BE2C (cell line): ENCODE measurements around the gene HOMER2.
"Not testable (repeated sequence)": the region's sequence is repeated elsewhere in the genome, so short reads cannot be mapped to it uniquely, and the experiment has no call there.

Experiments used
- DNase-seq: peaks from one replicate; pipeline ENCODE4 v3.0.0-alpha.2; 2020
- H3K27me3 ChIP-seq: fragments of 250-450 bp; sonication (Bioruptor Pico); 2 replicates; pipeline ENCODE4 v1.5.1; 2020; ENCODE audit warnings: mild to moderate bottlenecking
- H3K36me3 ChIP-seq: fragments of 250-450 bp; sonication (Bioruptor Pico); 2 replicates; pipeline ENCODE4 v1.5.1; 2020; ENCODE audit warnings: mild to moderate bottlenecking
- H3K4me1 ChIP-seq: fragments of 250-450 bp; sonication (Bioruptor Pico); 2 replicates; pipeline ENCODE4 v1.5.1; 2020
- H3K4me3 ChIP-seq: 2 replicates; pipeline ENCODE4 v1.5.1; 2011; ENCODE audit warnings: low read depth, low read length
- H3K9me3 ChIP-seq: fragments of 250-450 bp; sonication (Bioruptor Pico); 2 replicates; pipeline ENCODE4 v1.5.1; 2020
- CTCF ChIP-seq: IDR thresholded peaks from 2 replicates; pipeline ENCODE4 v1.5.1; 2012; ENCODE audit warnings: mild to moderate bottlenecking, low read depth, low read length

HOMER2 gene

GRCh38 chr15:82871832-82872484 lies 80.6 kb downstream of the HOMER2 start:
- H3K4me1 ChIP-seq, result no peaks in the 10 kb centered on the region
- no peaks in the 10 kb centered on the region for H3K9me3 ChIP-seq
- no peaks in the 10 kb centered on the region for H3K27me3 ChIP-seq
- no peak overlapping the region for H3K4me3 ChIP-seq
- TF ChIP-seq CTCF, result no peak
- DNase-seq, result no peak
- no peaks in the 10 kb centered on the region for H3K36me3 ChIP-seq

- Histone ChIP-seq H3K27me3 (no peaks in the 10 kb centered on the region), H3K9me3 (no peaks in the 10 kb centered on the region), H3K4me1 (no peaks in the 10 kb centered on the region), H3K36me3 (no peaks in the 10 kb centered on the region), H3K4me3 (no peak overlapping the region)
- DNase-seq, result no peak
- TF ChIP-seq CTCF, result no peak
These were observed 81.2 kb downstream of the HOMER2 start for GRCh38 chr15:82871358-82871757.

DNA sequence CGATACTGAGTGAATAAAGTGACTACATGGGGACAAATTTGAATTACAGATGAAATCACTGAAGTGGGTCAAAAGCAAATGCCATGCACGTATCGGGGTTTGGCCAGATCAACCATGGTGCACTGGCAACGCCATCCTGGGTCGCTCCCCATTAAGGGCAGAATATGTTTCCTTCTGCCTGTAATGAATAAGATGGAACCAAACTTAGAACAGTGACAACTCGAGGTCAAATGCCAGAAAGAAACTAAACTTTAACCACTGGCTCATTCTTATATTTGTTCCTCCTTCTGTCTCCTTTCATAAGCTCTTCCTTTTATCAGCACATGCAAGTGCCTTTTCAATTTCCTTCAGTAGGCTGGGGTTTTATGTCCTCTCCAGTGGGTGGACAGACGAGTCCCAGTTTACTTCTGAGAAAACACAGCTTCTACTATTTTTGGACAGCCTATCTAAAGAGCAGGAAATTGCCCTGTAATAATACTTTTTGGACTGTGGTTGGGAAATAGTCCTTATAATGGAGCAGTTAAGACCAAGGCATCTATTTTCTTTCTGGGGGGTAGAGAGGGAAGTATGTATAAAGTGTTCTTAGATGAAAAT lies 81.7 kb downstream of the HOMER2 start:
- Histone ChIP-seq H3K27me3 (no peaks in the 10 kb centered on the region), H3K4me3 (no peak overlapping the region), H3K4me1 (no peaks in the 10 kb centered on the region), H3K36me3 (no peaks in the 10 kb centered on the region), H3K9me3 (no peaks in the 10 kb centered on the region)
- TF ChIP-seq CTCF, result no peak
- DNase-seq, result no peak

DNA sequence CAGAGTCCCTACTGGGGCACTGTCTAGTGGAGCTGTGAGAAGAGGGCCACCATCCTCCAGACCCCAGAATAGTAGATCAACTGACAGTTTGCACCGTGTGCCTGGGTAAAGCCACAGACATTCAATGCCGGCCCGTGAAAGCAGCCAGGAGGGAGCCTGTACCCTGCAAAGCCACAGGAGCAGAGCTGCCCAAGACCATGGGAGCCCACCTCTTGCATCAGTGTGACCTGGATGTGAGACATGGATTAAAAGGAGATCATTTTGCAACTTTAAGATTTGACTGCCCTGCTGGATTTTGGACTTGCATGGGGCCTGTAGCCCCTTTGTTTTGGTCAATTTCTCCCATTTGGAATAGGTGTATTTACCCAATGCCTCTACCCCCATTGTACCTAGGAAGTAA lies 86.5 kb downstream of the HOMER2 start:
- H3K4me1 ChIP-seq, DNase-seq, H3K36me3 ChIP-seq, H3K9me3 ChIP-seq, H3K4me3 ChIP-seq, H3K27me3 ChIP-seq: not testable (repeated sequence)

DNA sequence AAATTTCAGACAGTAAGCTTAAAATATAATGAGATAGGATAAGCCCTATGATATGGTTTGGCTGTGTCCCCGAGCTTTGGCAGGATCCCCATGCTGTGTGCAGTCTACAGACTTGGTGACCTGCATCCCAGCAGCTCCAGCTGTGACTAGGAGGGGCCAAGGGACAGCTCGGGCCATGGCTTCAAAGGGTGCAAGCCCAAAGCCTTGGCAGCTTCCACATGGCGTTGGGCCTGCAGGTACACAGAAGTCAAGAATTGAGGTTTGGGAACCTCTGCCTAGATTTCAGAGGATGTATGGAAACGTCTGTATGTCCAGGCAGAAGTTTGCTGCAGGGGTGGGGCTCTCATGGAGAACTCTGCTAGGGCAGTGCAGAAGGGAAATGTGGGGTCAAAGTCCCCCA lies 86.9 kb downstream of the HOMER2 start:
- DNase-seq, H3K36me3 ChIP-seq, H3K4me3 ChIP-seq, H3K27me3 ChIP-seq, H3K4me1 ChIP-seq, H3K9me3 ChIP-seq: not testable (repeated sequence)

DNA sequence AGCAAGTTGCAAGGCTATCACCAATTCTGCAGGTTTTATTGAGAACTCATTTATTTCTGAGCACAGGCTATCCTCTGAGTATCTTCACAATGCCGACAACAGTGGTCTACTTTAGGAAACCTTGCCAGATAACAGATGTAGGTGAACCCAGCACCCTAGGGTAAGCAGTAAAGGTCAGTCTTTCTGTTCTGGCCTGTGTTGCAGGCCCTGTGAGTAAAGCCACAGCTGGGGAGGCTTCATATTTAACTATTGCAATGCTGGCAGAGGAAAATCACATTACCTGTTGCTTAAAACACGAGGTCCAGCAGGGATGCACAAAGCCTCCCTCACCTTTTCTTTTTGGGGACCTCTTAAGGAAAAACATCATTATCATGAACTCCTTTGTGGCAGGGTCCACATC lies 87.6 kb downstream of the HOMER2 start:
- no peak for DNase-seq
- Histone ChIP-seq H3K4me3 (no peak overlapping the region), H3K27me3 (no peaks in the 10 kb centered on the region), H3K36me3 (no peaks in the 10 kb centered on the region), H3K9me3 (no peaks in the 10 kb centered on the region), H3K4me1 (no peaks in the 10 kb centered on the region)
- TF ChIP-seq CTCF, result no peak

GRCh38 chr15:82862886-82863285 lies 89.6 kb downstream of the HOMER2 start:
- no peaks in the 10 kb centered on the region for H3K27me3 ChIP-seq
- no peaks in the 10 kb centered on the region for H3K4me1 ChIP-seq
- H3K36me3 ChIP-seq, result no peaks in the 10 kb centered on the region
- no peaks in the 10 kb centered on the region for H3K9me3 ChIP-seq
- no peak for DNase-seq
- no peak for TF ChIP-seq CTCF
- H3K4me3 ChIP-seq, result no peak overlapping the region
